ENCODE measurements around the gene RADIL.

Gene RADIL

GRCh38 chr7:4791101-4791737 lies 92.3 kb downstream of the RADIL start (continued):
- TF ChIP-seq, protein P1, sequence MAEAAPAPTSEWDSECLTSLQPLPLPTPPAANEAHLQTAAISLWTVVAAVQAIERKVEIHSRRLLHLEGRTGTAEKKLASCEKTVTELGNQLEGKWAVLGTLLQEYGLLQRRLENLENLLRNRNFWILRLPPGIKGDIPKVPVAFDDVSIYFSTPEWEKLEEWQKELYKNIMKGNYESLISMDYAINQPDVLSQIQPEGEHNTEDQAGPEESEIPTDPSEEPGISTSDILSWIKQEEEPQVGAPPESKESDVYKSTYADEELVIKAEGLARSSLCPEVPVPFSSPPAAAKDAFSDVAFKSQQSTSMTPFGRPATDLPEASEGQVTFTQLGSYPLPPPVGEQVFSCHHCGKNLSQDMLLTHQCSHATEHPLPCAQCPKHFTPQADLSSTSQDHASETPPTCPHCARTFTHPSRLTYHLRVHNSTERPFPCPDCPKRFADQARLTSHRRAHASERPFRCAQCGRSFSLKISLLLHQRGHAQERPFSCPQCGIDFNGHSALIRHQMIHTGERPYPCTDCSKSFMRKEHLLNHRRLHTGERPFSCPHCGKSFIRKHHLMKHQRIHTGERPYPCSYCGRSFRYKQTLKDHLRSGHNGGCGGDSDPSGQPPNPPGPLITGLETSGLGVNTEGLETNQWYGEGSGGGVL (tag by site-specific recombination; IDR thresholded peaks at IDR 0.05) = no peak
- TF ChIP-seq, protein P2, sequence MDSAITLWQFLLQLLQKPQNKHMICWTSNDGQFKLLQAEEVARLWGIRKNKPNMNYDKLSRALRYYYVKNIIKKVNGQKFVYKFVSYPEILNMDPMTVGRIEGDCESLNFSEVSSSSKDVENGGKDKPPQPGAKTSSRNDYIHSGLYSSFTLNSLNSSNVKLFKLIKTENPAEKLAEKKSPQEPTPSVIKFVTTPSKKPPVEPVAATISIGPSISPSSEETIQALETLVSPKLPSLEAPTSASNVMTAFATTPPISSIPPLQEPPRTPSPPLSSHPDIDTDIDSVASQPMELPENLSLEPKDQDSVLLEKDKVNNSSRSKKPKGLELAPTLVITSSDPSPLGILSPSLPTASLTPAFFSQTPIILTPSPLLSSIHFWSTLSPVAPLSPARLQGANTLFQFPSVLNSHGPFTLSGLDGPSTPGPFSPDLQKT (IDR thresholded peaks at IDR 0.05; ENCODE audit: borderline replicate concordance, low read depth, low read length) = no peak
- TF ChIP-seq ZBTB1 (tag by site-specific recombination; IDR thresholded peaks at IDR 0.05) (no peak), ZNF561 (tag by site-specific recombination; IDR thresholded peaks at IDR 0.05; ENCODE audit: borderline replicate concordance) (no peak), ZNF335 (tag by site-specific recombination; conservative IDR thresholded peaks at IDR 0.05) (no peak)

- no peak overlapping the region for H3K27ac ChIP-seq (ENCODE audit: extremely low read depth, low read depth, low read length)
- peaks cover 0 to 47% of the 10 kb centered on the region in 2 experiments; a peak in 1 of 3 replicates for H3K36me3 ChIP-seq (ENCODE audit: control insufficient read depth in 2 of 2, insufficient read depth in 1 of 2, low read length in 2 of 2)
- CTCF ChIA-PET = no interaction called here
- POLR2A ChIA-PET = interaction anchor here (1.1 kb wide), 1 partner anchor 183 kb away, joined by 3 read pairs; no protein-coding TSS in a partner anchor
- no peaks in the 10 kb centered on the region; the same call in 1 of the 2 replicates for H3K4me1 ChIP-seq (ENCODE audit: control insufficient read depth, insufficient read depth, low read length)
- no peak overlapping the region for H3K4me3 ChIP-seq (ENCODE audit: low read depth, low read length)
- H3K9me3 ChIP-seq (ENCODE audit: control insufficient read depth, insufficient read depth, low read depth, low read length) = no peaks in the 10 kb centered on the region
- TF ChIP-seq ZNF19 (tag by site-specific recombination; IDR thresholded peaks at IDR 0.05; ENCODE audit: low read depth) (no peak), ZNF335 (tag by site-specific recombination; conservative IDR thresholded peaks at IDR 0.05) (no peak), ZNF785 (tag by site-specific recombination; IDR thresholded peaks at IDR 0.05) (no peak), ZBTB48 (tag by site-specific recombination; IDR thresholded peaks at IDR 0.05) (no peak), ZNF548 (tag by site-specific recombination; IDR thresholded peaks at IDR 0.05) (no peak), ZNF302 (tag by site-specific recombination; IDR thresholded peaks at IDR 0.05; ENCODE audit: low read depth) (no peak), KLF8 (tag by site-specific recombination; IDR thresholded peaks at IDR 0.05) (no peak), ZNF37A (tag by site-specific recombination; IDR thresholded peaks at IDR 0.05) (no peak), ZNF529 (tag by site-specific recombination; IDR thresholded peaks at IDR 0.05; ENCODE audit: insufficient replicate concordance) (no peak), ZNF747 (tag by site-specific recombination; IDR thresholded peaks at IDR 0.05) (no peak)
Observed at GRCh38 chr7:4790516-4790991, 93.0 kb downstream of the RADIL start.

GRCh38 chr7:4790078-4790465 lies 93.4 kb downstream of the RADIL start:
- H3K36me3 ChIP-seq (ENCODE audit: control insufficient read depth in 2 of 2, insufficient read depth in 1 of 2, low read length in 2 of 2) = peaks cover 0 to 47% of the 10 kb centered on the region in 2 experiments; a peak in 1 of 3 replicates
- no peaks in the 10 kb centered on the region for H3K9me3 ChIP-seq (ENCODE audit: control insufficient read depth, insufficient read depth, low read depth, low read length)
- no peaks in the 10 kb centered on the region; the same call in 1 of the 2 replicates for H3K4me1 ChIP-seq (ENCODE audit: control insufficient read depth, insufficient read depth, low read length)
- ChIA-PET CTCF (no interaction called here), POLR2A (interaction anchor here (1.1 kb wide), 1 partner anchor 184 kb away, joined by 3 read pairs; no protein-coding TSS in a partner anchor)
- H3K27ac ChIP-seq (ENCODE audit: extremely low read depth, low read depth, low read length) = no peak overlapping the region
- no peak overlapping the region for H3K4me3 ChIP-seq (ENCODE audit: low read depth, low read length)
- TF ChIP-seq, protein P3, sequence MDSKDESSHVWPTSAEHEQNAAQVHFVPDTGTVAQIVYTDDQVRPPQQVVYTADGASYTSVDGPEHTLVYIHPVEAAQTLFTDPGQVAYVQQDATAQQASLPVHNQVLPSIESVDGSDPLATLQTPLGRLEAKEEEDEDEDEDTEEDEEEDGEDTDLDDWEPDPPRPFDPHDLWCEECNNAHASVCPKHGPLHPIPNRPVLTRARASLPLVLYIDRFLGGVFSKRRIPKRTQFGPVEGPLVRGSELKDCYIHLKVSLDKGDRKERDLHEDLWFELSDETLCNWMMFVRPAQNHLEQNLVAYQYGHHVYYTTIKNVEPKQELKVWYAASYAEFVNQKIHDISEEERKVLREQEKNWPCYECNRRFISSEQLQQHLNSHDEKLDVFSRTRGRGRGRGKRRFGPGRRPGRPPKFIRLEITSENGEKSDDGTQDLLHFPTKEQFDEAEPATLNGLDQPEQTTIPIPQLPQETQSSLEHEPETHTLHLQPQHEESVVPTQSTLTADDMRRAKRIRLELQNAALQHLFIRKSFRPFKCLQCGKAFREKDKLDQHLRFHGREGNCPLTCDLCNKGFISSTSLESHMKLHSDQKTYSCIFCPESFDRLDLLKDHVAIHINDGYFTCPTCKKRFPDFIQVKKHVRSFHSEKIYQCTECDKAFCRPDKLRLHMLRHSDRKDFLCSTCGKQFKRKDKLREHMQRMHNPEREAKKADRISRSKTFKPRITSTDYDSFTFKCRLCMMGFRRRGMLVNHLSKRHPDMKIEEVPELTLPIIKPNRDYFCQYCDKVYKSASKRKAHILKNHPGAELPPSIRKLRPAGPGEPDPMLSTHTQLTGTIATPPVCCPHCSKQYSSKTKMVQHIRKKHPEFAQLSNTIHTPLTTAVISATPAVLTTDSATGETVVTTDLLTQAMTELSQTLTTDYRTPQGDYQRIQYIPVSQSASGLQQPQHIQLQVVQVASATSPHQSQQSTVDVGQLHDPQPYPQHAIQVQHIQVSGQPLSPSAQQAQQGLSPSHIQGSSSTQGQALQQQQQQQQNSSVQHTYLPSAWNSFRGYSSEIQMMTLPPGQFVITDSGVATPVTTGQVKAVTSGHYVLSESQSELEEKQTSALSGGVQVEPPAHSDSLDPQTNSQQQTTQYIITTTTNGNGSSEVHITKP (tag by site-specific recombination; IDR thresholded peaks at IDR 0.05) = no peak
- TF ChIP-seq, protein P4, sequence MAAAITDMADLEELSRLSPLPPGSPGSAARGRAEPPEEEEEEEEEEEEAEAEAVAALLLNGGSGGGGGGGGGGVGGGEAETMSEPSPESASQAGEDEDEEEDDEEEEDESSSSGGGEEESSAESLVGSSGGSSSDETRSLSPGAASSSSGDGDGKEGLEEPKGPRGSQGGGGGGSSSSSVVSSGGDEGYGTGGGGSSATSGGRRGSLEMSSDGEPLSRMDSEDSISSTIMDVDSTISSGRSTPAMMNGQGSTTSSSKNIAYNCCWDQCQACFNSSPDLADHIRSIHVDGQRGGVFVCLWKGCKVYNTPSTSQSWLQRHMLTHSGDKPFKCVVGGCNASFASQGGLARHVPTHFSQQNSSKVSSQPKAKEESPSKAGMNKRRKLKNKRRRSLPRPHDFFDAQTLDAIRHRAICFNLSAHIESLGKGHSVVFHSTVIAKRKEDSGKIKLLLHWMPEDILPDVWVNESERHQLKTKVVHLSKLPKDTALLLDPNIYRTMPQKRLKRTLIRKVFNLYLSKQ (tag by site-specific recombination; IDR thresholded peaks at IDR 0.05; ENCODE audit: borderline replicate concordance) = no peak
- TF ChIP-seq OSR2 (tag by site-specific recombination; IDR thresholded peaks at IDR 0.05) (no peak), ZNF202 (tag by site-specific recombination; IDR thresholded peaks at IDR 0.05; ENCODE audit: borderline replicate concordance) (no peak), KLF17 (tag by site-specific recombination; IDR thresholded peaks at IDR 0.05) (no peak), WT1 (tag by site-specific recombination; IDR thresholded peaks at IDR 0.05) (no peak), KLF7 (tag by site-specific recombination; IDR thresholded peaks at IDR 0.05; ENCODE audit: borderline replicate concordance) (no peak)
- TF ChIP-seq, protein P5, sequence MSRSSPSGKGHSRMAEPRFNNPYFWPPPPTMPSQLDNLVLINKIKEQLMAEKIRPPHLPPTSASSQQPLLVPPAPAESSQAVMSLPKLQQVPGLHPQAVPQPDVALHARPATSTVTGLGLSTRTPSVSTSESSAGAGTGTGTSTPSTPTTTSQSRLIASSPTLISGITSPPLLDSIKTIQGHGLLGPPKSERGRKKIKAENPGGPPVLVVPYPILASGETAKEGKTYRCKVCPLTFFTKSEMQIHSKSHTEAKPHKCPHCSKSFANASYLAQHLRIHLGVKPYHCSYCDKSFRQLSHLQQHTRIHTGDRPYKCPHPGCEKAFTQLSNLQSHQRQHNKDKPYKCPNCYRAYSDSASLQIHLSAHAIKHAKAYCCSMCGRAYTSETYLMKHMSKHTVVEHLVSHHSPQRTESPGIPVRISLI (tag by site-specific recombination; IDR thresholded peaks at IDR 0.05) = no peak
